GM10248 (cell line): Measurements from ENCODE around the gene SEL1L2.

ENCODE experiments used
- CTCF ChIA-PET: fragments of 300-600 bp; sonication (Branson Sonifier 250); formaldehyde crosslinking; extraction: SDS; loops from one replicate; lab custom pipeline; 2021; ENCODE audit warnings: antibody characterized with exemption; lab: Yijun Ruan, JAX
- POLR2A ChIA-PET: fragments of 350-650 bp; sonication (Branson Sonifier 250); formaldehyde crosslinking; extraction: SDS; loops from one replicate; lab custom pipeline; 2020; ENCODE audit warnings: antibody characterized with exemption; lab: Yijun Ruan, JAX
- DNase-seq: peaks from one replicate; pipeline ENCODE4 v3.0.0; 2012; ENCODE audit errors: extremely low spot score
- TF ChIP-seq, protein P1 (sequence below): IDR thresholded peaks from 2 replicates; pipeline ENCODE4 v1.5.1; 2012; ENCODE audit warnings: mild to moderate bottlenecking, low read depth; ENCODE audit errors: extremely low read depth, missing control alignments, control extremely low read depth

The SEL1L2 gene

DNA sequence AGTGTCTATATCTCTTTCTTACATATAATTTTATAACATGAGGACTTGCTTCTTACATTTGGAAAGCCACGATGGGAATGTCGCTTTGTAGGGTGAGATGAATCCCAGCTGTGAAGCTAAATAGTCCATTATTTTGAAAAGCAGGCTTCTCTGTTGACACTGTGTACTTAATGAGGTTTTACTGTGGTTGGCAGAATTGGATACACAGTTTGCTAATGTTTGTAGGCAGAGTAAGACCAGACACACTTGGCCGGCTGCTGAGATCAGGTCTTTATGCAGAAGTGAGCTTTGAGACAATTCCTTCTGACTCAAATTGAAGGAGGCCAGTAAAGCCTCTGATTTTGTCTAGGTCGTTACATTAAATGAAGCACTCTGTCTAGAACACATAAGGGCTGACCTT is 112.6 kb downstream of the SEL1L2 start:
- TF ChIP-seq, protein P1, sequence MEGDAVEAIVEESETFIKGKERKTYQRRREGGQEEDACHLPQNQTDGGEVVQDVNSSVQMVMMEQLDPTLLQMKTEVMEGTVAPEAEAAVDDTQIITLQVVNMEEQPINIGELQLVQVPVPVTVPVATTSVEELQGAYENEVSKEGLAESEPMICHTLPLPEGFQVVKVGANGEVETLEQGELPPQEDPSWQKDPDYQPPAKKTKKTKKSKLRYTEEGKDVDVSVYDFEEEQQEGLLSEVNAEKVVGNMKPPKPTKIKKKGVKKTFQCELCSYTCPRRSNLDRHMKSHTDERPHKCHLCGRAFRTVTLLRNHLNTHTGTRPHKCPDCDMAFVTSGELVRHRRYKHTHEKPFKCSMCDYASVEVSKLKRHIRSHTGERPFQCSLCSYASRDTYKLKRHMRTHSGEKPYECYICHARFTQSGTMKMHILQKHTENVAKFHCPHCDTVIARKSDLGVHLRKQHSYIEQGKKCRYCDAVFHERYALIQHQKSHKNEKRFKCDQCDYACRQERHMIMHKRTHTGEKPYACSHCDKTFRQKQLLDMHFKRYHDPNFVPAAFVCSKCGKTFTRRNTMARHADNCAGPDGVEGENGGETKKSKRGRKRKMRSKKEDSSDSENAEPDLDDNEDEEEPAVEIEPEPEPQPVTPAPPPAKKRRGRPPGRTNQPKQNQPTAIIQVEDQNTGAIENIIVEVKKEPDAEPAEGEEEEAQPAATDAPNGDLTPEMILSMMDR: no peak
- CTCF ChIA-PET: interaction anchor here (1.3 kb wide), 2 partner anchors 15 to 28 kb away, joined by 3 to 4 read pairs; no protein-coding TSS in a partner anchor
- DNase-seq: no peak
- POLR2A ChIA-PET: no interaction called here

DNA sequence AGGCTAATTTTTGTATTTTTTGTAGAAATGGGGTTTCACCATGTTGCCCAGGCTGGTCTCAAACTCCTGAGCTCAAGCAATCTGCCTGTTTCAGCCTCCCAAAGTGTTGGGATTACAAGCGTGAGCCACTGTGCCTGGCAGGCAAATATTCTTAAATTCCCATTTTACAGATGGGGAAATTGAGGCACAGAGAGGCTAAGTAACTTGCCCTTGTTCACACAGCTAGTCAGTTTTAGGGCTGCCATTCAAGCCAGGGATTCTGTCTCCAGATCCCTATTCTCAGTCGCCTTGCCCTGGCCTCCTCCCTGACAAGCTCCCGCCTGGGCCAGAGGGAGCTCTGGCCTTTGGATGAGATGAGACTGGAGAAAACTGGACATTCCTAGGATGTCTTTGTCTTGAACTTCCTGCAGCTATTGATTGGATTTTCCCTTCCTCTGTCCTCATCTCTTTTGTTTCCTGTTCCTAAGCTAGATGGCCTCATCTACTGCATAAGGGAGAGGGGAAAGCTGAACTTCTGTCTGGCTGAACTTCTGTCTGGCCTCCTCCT is 115.1 kb downstream of the SEL1L2 start:
- CTCF ChIA-PET: interaction anchor here (1.3 to 1.6 kb wide), 2 partner anchors 8 to 11 kb away, joined by 3 read pairs; no protein-coding TSS in a partner anchor
- TF ChIP-seq, protein P1: no peak
- DNase-seq: no peak
- POLR2A ChIA-PET: no interaction called here

DNA sequence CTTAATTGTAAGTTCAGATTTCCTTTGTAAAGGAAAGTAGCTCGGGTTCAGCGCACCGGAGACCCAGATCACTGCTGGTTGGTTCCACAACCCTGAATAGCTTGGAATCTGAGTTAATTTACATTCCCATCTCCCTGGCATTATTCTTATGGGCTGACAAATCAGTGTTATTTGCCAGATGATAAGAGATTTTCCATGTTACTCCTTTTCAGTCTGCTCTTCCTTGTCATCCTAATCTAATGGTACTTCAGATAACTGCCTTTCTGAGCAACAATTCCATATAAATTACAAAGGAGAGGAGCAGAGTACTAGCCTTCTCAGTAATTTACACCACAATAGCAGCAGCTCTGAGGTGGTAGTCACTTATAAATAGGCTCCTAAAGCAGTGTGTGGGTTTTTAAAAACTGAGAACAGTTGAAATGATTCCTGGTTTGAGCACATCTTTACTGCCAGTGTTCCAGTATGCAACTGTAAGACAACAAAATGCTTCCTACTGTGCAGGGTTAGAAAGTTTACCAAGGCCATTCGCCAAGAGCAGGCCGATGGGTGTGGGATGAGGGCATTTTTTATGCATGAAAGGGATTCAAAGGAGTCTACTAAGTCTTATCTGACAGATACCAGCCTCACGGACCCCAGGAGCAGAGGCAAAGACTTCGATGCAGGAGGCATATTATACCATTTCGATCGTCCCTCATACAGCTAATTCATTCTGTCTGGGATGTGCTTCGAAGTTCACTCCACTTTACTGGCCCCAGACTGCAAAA is 115.8 kb downstream of the SEL1L2 start:
- DNase-seq: no peak
- POLR2A ChIA-PET: interaction anchor here (0.6 kb wide), 1 partner anchor 21 kb away, joined by 3 read pairs; no protein-coding TSS in a partner anchor
- TF ChIP-seq, protein P1: no peak
- CTCF ChIA-PET: interaction anchor here (1.3 to 1.6 kb wide), 2 partner anchors 9 to 10 kb away, joined by 3 read pairs; no protein-coding TSS in a partner anchor

DNA sequence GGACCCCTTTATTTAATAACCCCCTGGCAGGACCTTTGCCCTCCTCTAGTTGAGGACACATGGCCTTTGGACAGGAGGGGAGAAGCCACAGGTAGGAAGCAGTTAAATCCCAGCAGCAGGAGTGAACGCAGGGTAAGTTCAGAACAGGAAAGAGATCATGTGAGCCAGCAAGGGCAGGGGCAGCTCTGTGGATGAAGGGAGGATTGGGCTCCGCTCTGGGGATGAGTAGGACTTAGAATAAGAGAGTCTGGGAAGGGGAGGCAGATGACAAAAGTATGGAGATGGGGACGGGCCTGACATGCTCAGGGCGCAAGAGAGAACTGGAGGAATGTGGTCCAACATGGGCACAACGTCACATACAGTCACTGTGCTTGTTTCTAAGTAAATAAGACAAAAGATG is 116.6 kb downstream of the SEL1L2 start:
- DNase-seq: no peak
- TF ChIP-seq, protein P1: no peak
- POLR2A ChIA-PET: interaction anchor here (0.6 kb wide), 1 partner anchor 20 kb away, joined by 3 read pairs; no protein-coding TSS in a partner anchor
- CTCF ChIA-PET: interaction anchor here (1.6 kb wide), 1 partner anchor 9 kb away, joined by 3 read pairs; no protein-coding TSS in a partner anchor

DNA sequence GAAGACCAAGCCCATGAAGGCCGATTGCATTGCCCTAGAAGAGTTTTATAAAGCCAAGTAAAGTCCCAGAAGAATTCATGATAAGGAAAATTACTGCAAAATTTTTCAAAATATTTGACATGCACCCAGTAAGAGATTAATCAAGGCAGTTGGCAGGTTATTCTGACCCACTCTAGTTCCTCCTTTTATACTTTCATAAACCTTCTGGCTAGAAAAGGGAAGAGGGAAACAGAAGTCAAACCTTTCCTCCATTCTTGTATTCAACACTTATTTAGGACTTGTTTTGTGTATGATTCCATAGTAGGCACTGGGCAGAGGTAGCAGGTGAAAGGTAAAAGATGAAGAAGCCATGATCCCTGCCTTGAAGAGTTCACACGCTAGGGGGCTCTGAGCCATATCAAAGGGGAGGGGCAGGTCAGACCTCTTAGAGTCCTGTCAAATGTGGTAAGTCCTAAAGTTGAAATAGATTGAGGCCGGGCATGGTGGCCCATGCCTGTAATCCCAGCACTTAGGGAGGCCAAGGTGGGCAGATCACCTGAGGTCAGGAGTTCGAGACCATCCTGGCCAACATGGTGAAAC is 120.2 kb downstream of the SEL1L2 start:
- CTCF ChIA-PET: interaction anchor here (1.0 kb wide), 1 partner anchor 10 kb away, joined by 3 read pairs; no protein-coding TSS in a partner anchor
- TF ChIP-seq, protein P1: no peak
- POLR2A ChIA-PET: no interaction called here
- DNase-seq: no peak

DNA sequence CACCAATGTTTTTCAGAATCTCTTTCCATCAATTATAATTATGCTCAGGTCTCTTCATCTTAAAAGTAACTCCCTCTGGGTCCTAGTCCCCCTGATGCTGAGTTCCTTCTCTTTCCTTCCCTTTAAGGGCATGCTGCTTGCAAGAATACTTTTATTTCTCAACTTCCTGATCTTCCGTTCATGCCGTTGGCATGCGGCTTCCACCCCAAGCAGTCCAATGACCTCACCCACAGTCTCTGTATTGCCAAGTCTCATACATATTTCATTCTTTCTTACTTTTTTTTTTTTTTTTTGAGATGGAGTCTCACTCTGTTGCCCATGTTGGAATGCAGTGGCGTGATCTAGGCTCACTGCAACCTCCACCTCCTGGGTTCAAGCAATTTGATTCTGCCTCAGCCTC is 122.1 kb downstream of the SEL1L2 start:
- ChIA-PET POLR2A (no interaction called here), CTCF (no interaction called here)
- no peak for DNase-seq
- TF ChIP-seq, protein P1: no peak
